Epidermal melanocyte (primary cell): ENCODE measurements around the gene TJP1.
A peak's percentile ranks its signal among the peaks of the same experiment; 100 is the strongest.

Experiments
- DNase-seq: peaks from one replicate; pipeline ENCODE4 v3.0.0; 2011; ENCODE audit warnings: low spot score; ENCODE audit not compliant: insufficient read length

TJP1 gene

DNA sequence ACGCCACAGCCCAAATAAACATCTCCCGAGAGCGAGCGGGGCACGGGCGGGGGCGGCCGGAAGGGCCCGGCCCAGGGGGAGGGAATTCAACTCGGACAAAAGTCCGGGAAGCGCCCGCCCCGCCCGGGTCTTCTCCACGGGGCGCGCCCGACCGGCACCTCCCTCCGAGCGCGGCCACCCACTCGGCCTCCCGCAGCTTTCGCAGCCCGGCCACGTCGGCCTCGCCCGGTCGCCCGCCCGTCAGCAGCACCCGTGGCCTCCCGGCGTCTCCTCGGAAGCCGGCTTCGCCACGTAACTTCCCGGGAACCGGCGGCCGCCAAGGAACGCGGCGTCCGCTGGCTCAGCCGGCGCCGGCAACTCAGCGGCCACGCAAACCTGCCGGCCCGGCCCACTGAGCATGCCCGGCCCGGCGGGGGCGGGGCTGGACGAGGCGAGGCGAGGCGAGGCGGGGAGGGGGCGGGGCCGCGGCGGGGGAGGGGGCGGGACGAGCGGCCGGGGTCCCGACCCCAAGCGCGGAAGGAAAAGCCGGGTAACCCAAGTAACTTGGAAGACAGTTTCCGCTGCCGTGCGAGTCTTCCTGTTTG, at the start of gene TJP1:
Gene TJP1 (minus strand): TSS at position 369 of the 584 bp plus-strand sequence. CDS start 440 bp downstream, outside the sequence.
- DNase-seq: peak; percentile 26

DNA sequence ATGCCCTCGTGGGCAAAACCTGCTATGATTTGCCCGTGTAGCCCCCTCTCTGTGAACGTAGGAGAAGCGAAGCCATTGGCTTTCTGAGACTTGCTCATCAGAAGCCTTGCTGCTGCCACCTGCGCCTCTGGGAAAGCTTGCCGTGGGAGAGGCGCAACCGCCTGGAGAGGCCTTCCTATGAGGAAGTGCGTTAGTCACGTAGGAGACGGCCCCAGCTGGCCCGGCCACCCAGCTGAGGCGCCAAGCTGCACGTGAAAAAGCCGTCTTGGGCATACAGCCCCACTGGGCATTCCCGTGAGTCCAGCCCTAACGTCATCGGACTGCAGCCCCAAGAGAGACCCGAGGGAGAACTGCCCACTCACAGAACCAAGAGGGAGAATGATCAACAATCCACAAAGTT, 49.1 kb upstream of the TJP1 start:
- no peak for DNase-seq

DNA sequence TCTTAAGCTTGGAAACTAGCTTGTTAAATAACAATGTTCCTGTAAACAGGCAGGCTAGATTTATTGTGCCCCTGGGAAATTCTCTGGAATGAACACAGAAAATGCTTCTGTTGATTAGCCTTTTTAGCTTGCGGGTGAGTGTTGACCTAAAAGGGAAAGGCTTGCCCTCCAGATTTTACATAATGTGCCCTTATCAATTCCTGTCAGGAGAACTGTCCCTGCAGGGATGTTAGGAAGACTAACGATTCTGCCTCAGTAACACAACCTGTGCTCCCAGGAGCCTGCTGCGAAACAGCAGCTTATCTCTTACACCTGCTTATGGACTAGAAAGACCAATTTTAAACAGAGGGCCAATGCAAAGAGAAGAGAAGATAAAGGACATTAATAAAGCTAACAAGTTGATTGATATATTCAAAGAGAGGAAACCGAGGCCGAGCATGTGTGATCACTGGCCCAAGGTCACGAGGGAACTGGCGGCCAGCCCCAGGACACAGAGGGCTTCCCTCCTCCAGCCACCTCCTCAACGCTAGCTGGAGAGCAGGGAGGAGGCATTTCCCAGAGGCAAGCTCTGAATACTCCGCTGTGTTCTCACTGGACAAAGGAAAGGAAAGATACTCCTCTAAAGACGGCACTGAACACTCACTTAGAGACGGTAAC, 48.4 kb upstream of the TJP1 start:
- DNase-seq: no peak

DNA sequence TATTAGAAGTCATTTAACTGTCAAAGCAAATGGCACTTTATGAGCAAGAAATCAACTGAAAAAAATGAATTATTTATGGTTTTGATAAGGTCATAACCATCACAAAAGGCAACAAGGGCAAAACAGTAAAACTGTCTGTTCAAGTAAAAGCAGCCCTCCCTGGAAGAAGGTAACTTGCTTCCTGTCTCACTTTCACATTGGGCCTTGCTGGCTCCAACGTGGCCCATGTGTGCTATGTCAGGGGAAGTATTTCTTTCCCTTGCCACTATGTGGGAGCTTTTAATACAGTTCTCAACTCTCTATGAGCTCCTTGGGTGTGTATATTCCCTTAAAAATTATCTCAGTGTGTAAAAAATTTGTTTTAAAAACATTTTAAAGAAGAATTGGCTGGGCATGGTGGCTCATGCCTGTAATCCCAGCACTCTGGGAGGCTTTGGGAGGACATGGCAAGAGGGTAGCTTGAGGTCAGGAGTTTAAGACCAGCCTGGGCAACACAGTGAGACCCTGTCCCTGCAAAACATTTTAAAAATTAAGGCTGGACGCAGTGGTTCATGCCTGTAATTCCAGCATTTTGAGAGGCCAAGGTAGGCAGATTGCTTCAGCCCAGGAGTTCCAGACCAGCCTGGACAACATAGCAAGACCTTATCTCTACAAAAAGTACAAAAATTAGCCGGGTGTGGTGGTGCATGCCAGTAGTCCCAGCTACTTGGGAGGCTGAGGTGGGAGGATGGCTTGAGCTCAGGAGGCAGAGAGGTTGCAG, 45.2 kb upstream of the TJP1 start:
- no peak for DNase-seq

DNA sequence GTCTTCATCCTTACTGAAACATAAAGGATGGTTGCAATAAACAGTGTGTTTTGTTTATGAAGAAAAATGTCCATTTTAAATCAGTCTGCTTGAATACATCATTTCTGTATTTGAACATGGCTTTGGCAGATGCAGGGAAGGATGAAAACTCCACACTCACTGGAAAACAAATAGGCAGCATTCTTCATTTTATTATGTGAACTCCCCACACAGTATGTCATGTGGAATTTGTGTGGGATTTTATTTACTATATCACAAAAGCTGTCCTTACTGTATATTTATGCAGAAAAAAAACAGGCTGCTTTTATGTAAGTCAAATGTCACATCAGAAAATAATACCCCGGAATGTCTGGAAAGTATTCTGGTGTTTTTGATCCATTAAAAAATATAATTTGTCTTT, 44.1 kb upstream of the TJP1 start:
- DNase-seq: no peak

DNA sequence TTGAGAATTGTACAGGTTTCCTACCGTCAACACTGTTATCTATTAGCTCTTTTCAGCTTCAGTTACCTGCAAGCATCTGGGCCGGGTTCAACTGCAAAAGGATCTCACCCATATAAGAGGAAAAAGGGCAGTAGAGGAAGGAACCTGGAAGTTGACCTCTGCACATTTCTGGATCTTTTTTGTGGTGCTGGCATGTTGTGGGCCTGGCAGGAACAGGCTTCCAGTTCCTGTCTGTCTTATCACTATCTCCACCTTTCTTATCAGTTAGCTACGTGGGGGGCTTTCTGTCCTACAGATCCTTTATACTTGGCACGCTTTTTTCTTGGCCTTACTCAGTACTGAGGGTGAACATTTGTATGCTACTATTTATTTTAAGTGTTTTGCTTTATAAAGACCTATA, 42.2 kb upstream of the TJP1 start:
- DNase-seq: no peak

DNA sequence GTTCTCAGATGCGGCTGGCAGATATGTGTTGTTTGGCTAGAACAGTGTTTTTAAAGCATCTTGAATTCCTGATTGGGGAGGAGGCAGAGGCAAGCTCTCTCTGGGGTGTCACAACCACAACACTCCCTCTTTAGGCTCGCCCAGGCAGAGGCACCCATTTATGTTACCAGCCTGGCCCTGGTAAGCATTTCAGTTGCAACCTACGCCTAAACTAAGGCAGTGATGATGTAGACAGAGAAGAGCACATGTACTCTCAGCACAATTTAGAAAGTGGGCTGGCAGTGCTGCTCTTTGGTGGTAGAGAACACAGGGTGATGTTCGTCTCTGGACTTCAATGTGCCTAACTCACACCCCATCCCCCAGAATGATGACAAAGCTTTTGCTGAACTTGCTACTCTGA, 41.2 kb upstream of the TJP1 start:
- DNase-seq: no peak

DNA sequence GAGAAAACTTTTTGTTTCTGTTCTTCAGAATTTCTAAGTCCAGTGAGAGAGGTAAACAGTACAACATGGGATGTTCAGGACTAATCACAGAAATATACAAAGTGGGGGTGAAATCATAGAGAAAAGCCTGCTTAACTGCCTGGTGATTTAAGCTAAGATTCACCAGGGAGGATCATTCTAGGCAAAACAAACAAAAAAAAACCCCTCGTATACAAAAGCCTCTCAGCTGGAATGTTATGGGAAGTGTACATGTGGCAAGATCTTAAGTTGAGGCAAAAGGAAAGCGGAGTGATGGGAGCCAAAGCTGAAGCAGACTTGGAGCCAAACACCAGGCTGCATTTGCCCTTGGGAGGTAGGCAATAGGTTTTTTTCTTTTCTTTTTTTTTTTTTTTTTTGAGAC, 40.0 kb upstream of the TJP1 start:
- DNase-seq: no peak

DNA sequence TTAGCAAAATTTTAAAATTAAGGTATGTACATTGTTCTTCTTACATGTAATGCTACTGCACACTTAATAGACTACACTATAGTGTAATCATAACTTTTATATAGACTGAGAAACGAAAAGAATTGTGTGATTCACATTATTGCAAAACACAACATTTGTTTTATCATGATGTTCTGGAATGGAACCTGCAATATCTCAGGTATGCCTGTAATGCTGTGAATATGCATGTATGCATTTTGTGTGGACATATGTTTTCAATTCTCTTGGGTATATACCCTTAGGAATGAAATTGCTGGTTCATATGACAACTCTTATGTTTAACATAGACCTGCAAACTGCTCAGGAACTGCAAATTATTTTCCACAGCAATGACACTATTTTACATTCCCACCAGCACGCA, 38.6 kb upstream of the TJP1 start:
- DNase-seq: no peak

DNA sequence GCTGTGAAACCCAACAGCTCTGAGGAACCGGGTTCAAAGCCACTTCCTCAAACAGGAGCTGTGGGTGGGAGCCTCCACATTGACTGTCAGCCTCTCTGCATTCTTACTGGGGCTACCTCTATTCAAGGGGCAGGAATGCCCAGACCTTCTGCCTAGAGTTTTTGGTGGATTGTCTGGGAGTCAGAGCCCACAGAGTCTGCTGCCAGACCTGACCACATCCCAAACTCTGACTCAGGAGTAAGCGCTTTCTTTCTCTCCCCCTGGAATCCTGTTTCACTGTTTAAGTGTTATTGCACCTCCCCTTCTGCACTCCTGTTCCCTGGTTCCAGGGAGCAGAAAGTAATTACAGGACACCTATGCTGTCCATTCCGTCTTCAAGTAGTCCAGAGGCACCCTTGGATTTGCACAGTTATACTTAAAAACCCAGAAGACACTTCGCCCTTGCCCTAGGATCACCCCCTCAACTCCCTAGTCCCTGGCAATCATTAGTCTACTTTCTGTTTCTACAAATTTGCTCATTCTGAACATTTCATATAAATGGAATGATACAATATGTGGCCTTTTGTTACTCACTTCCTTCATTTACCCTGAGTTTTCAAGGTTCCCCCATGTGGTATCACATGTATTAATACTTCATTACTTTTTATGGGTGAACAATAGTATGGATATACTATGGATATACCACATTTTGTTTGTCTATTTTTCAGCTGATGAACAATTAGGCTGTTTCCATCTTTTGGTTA, 37.9 kb upstream of the TJP1 start:
- DNase-seq: no peak

DNA sequence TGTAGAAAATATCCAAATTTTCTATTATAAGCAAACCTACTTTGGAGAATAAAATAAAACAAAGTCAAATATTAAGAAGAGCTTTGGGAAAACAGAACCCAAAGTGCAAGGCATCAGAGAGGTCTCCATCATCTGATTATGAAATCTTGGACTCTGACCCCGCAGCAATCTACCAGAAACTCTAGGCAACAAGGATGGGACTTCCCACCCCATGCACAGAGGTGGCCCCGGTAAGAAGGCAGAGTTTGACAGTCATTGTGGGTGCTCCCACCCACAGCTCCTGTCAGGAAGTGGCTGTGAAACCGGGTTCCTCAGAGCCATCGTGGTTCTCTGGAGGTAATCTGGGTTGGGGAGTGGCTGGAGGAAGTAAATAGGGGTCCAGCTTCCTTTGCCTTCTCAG, 37.0 kb upstream of the TJP1 start:
- no peak for DNase-seq

DNA sequence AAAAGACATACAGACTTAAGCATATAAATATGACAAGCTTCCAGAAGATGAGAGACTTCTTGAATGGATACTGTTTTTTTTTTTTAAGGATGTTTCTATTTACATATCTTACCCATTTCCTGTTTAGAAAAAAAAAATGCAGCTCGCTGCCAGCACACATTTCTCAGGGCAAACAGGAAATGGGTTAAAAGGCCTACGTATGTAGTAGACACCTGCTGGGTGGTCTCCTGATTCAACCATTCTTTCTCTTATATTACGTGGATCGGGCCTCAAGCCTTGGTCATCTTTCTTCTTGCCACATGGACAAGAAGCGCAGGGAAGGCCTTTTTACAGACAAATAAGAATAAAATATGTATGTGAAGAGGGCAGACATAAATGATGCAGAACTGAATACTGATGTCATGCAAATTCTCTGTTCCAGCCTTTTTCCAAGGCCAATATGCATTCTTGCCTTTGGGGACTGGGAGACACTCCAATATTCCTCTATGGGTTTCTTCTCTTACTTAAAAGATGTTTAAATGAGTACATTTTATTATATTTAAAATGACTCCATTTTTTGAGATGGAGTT, 35.0 kb upstream of the TJP1 start:
- no peak for DNase-seq

DNA sequence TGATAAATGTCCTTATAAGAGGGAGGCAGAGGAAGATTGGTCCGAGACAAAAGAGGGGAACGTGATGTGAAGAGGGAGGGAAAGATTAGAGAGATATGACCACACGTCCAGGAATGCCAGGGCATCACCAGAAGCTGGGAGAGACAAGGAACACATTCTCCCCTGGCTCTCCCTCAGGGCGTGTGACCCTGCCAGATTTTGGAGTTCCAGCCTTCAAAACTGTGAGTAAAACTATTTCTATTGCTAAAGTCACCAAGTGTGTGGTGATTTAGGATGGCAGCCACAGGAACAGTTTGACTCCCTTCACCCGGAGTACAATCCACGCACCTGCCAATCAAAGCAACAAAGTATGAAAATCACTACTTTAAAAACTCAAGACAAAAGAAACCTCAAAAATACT, 32.1 kb upstream of the TJP1 start:
- no peak for DNase-seq

DNA sequence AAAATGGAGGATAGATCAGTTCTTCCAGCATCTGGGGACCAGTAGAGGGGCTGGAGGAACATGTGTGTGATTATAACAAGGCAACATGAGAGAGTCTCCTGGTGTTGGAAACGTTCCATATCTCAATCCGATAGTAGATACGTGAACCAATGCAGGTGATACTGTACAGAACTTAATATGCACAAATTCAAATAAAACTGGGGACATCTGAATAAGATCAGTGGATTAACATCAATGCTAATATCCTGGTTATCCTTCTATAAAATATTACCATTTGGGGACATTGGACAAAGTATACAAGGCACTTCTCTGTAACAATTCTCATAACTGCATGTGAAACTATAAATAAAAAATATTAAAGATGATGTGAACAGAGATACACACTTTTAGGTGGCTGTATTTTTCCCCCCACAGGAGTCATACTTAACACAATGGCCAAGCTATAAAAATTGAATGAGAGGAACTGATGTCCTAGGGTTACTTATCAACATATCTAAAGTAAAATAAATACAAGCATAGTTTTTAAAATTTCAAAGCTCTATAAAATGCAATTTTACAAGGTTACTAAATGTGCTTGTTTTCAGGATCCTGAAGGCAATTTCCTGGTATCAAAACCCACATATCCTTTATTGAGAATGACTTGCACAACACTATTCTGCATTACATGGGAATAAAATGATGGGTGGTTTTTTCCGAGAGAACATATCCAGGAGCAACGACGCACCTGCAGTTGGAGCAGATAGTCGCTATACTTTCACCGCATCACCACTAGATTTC, 31.1 kb upstream of the TJP1 start:
- no peak for DNase-seq

DNA sequence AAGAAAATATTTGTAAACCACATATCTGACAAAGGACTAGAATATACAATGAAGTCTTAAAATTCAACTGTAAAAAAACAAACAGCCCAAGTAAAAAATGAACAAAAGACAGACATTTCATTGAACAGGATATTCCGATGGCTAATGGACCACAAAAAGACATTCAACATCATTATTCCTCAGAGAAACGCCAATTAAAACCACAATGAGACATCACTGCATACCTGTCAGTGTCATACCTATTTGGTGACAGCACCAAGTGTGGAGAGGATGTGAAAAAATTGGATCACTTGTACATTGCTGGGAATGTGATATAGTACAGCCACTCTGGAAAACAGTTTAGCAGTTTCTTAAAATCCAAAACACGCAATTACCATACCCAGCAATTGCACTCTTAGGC, 29.9 kb upstream of the TJP1 start:
- no peak for DNase-seq

DNA sequence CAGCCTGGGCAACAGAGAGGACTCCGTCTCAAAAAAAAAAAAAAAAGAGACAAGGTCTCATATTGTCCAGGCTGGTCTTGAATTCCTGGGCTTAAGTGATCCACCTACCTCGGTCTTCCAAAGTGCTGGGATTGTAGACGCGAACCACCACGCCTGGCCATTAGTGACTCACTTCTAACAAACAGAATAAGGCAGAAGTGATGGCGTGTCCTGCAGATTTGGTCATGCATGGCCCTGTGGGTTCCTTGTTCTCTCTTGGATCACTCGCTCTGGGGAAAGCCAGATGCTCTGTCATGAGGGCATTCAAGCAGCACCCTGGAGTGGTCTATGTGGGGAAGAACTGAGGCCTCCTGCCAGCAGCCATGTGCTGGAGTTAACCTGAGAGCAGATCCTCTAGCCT, 27.4 kb upstream of the TJP1 start:
- DNase-seq: no peak

DNA sequence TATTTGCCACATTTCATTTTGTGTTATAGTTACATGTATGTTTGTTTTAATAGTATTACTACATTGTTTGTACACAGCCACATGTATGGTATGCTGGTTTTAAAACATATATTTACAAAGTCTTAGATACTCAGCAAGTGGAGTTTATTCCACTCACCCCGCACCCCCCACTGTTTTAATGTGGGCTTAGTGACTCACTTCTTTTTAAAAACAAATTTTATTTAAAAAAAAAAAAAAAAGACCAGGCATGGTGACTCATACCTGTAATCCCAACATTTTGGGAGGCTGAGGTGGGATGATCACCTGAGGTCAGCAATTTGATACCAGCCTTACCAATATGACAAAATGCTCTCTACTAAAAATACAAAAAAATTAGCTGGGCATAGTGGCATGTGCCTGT, 26.9 kb upstream of the TJP1 start:
- no peak for DNase-seq

DNA sequence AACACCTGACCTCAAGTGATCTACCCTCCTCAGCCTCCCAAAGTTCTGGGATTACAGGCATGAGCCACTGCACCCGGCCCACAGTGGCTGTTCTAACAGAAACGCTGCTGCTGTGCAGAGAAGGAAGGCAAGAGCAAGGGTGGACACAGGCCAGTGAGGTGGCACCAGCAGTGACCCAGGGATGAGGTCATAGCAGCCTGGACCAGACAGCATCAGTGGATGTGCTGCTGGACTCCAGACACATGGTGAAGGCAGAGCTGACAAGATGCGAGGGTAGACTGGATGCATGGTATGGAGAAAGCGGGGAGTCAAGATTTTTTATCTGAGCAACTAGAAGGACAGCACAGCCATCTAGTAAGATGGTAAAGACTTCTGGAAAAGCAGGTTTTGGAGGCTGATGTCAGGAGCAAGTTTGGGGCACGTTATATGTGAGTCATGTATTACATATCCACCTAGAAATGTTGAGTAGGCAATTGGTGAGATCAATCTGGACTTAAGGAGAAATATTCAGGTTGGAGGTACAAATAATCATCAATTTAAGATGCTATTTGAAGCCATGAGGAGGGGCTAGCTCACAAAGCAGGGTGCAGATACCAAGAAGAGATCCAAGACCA, 22.1 kb upstream of the TJP1 start:
- no peak for DNase-seq

DNA sequence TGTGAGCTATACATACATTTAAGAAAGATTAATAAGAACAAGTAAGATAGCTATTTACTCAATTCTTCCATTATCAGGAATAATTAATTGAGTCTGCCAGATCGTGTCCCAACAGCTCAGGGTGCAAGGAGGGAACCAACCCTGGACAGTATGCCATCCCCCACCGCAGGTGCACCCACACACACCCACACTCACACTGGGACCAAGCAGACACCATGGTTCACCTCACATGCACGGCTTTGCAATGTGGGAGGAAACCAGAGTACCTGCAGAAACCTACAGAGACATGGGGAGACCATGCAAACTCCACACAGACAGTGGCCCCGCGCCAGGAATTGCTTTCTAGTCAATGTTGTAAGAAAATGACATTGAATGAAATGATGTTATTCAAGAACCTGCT, 20.0 kb upstream of the TJP1 start:
- no peak for DNase-seq

DNA sequence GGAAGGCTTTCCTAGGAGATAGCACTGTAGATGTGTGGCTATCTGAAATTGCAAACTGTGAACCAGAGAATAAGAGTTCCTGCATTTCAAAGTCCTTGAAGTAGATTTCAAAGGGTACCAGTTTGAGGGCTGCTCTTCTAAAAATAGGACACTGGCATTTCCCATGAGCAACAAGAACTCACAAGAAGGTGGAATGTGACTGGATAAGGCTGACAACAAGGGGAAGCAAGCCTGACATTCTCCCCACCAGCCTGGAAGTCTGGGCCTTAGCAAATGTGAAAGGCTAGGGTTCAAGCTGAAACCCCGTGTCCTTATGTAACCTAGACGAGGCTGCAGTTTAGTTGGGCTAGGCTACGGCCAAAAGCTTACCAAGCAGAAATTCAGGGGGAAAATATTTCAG, 18.7 kb upstream of the TJP1 start:
- no peak for DNase-seq

DNA sequence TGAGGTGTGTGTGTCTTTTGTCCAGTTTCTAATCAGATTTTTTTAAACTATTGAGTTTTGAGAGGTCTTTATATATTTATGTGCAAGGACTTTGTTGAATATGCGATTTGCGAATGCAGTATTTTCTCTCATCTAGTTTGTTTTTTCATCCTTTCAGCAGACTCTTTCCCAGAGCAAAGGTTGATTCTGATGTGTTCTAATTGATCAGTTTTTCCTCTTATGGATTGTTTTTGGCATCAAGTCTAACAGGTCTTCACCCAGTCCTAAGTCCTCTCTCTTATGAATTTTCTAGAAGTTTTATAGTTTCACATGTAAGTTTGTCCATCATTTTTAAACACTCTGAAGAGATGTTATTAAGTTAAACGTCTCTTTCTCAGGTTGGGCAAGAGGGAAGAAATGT, 17.8 kb upstream of the TJP1 start:
- no peak for DNase-seq
